ENCODE data around the gene PPP1R13B.

PPP1R13B gene

DNA sequence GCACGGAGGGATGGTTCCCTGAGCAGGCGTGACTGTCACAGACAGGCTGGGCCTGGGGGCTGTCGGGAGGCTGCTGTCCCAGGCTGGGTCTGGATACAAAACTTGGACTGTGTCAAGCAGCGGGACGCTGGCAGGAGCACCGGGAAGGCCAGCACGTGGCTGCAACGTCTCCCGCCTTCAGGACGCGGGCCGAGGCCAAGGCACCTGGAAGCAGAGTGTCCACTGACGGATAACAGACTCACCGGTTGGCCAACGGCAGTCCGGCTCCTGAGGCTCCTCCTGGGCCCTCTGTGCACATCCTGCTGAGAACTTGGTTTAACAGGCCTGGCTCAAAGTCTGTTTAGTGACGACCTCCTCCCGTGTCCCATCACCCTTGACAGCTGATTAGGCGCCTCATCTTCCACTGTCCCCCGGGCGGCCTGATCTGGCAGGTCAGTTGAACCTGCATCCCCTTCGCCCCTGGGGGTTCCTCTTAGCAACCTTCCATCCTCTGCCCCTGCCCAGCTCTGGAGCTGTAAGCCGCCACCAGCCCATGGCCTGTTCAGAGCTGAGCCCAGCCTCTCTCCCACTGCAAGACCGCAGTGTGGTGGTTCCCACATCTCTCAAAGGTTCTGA, 134.6 kb downstream of the PPP1R13B start:
- no peak overlapping the region for H3K4me3 ChIP-seq (ENCODE audit: low read length)
- TF ChIP-seq, protein P1, sequence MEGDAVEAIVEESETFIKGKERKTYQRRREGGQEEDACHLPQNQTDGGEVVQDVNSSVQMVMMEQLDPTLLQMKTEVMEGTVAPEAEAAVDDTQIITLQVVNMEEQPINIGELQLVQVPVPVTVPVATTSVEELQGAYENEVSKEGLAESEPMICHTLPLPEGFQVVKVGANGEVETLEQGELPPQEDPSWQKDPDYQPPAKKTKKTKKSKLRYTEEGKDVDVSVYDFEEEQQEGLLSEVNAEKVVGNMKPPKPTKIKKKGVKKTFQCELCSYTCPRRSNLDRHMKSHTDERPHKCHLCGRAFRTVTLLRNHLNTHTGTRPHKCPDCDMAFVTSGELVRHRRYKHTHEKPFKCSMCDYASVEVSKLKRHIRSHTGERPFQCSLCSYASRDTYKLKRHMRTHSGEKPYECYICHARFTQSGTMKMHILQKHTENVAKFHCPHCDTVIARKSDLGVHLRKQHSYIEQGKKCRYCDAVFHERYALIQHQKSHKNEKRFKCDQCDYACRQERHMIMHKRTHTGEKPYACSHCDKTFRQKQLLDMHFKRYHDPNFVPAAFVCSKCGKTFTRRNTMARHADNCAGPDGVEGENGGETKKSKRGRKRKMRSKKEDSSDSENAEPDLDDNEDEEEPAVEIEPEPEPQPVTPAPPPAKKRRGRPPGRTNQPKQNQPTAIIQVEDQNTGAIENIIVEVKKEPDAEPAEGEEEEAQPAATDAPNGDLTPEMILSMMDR (IDR thresholded peaks at IDR 0.05; ENCODE audit: insufficient read depth, low read depth, low read length, missing control alignments), result no peak
- DNase-seq (ENCODE audit: low read depth), result peak; percentile 32

DNA sequence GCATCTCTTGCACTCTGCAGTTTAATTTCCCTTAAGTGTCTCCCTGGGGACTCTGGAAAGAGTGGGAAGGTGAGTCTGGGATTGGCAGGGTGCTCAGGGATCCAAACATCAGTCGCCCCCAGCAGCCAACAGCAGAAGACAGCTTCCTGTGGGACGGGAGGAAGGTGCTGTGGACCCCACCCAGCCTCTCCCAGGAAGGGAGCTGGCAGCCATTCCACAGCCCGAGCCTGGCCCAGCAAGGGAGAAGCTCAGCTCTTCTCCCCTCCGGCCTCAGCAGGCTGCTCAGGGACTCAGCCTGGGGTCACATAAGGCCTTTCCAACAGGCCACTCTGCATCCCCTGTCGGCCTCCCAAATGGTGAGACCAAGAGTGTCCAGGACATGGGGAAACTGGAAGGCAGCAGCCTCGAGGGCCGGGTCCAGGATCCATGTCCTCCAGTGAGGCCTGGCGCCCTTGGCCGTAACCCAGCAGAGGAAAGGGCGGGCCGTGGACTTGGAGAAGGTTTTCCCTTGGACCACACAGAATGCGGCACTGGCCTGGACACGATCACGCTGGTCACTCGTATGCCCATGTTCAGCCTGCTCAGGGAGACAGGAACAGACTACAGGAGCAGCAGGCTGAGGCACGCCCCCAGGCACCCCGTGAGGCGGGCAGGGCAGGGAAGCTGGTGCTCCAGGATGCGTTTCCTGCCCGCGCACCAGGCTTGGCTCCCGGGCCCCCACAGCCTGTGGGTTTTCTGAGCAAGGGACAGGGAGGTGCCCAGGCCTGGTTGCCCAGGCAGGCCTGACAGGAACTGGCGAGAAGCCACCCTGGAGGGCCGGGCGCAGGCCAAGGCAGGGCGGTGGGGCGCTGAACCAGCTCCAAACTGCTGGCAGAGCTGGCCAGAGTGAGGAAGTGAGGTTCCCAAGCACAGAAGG, 135.6 kb downstream of the PPP1R13B start:
- DNase-seq (ENCODE audit: low read depth), result peak; percentile 84
- H3K4me3 ChIP-seq (ENCODE audit: low read length), result no peak overlapping the region
- TF ChIP-seq, protein P1 (IDR thresholded peaks at IDR 0.05; ENCODE audit: insufficient read depth, low read depth, low read length, missing control alignments), result no peak

DNA sequence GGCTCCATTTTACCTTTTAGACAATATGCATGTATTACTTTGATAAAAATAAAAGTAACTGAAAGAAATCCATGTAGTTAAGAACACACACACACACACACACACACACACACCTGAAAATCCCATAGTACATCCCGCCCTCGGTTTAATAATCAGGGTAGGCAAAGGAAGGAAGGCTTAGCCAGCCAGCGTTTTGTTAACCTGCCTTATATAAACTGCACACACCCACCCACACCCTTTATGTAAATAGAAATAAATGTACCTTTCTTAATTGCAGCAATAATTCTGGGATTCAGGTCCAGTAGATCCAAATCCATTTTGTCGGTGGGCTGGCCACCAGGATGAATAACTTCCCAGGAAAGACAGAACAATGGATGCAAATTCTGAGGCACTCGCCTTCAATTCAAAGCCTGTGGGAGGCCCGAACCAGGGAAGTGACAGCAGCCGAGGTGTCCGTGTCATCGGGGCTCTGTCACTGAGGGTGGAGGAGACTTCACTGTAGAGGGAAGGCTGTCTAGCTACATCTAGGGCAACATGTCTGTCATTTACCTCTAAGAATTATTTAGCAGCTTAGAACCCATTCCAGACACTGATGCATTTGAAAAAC, 136.5 kb downstream of the PPP1R13B start:
- DNase-seq (ENCODE audit: low read depth), result peak; percentile 39
- TF ChIP-seq, protein P1 (IDR thresholded peaks at IDR 0.05; ENCODE audit: insufficient read depth, low read depth, low read length, missing control alignments), result no peak
- no peak overlapping the region for H3K4me3 ChIP-seq (ENCODE audit: low read length)

DNA sequence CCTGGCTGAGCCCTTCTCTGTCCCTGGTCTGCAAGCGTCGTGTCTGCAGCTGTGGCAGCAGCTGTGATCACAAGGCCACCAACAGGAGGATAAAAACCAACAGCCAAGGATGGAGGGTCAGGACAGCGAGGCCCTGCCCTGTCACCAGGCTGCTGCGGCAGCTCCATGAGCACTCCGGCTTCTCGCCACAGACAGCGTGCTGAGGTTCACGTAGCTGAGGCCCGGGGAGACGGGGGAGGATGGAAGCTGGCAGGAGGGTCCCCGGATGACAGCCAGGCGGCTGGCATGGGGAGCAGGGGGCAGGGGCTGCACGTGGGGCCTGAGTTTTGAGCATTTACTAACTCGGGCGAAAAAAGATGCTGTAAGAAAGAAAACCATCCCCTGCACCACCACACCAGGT, 137.6 kb downstream of the PPP1R13B start:
- no peak overlapping the region for H3K4me3 ChIP-seq (ENCODE audit: low read length)
- TF ChIP-seq, protein P1 (IDR thresholded peaks at IDR 0.05; ENCODE audit: insufficient read depth, low read depth, low read length, missing control alignments), result no peak
- DNase-seq (ENCODE audit: low read depth), result no peak

DNA sequence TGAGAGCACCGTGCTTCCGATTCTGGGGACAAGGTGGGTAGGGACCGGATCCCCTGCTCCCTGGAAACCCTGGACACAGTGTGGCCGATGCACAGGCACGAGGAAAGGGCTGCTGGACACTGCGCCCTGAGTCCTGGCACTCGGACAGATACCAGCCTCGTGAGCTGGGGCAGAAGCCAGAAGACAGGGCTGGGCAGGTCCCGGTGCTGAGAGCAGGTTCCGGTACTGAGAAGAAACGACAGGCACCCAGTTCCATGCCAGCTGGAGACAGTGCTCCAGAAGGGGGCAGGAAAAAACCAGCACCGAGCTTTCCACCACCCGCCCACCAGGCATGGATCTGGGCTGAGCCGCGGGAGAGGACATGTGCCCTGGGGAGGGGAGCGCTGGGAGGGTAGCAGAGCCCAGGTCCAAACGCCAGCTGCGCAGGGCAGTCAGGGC, 138.6 kb downstream of the PPP1R13B start:
- TF ChIP-seq, protein P1 (IDR thresholded peaks at IDR 0.05; ENCODE audit: insufficient read depth, low read depth, low read length, missing control alignments), result no peak
- no peak overlapping the region for H3K4me3 ChIP-seq (ENCODE audit: low read length)
- no peak for DNase-seq (ENCODE audit: low read depth)

DNA sequence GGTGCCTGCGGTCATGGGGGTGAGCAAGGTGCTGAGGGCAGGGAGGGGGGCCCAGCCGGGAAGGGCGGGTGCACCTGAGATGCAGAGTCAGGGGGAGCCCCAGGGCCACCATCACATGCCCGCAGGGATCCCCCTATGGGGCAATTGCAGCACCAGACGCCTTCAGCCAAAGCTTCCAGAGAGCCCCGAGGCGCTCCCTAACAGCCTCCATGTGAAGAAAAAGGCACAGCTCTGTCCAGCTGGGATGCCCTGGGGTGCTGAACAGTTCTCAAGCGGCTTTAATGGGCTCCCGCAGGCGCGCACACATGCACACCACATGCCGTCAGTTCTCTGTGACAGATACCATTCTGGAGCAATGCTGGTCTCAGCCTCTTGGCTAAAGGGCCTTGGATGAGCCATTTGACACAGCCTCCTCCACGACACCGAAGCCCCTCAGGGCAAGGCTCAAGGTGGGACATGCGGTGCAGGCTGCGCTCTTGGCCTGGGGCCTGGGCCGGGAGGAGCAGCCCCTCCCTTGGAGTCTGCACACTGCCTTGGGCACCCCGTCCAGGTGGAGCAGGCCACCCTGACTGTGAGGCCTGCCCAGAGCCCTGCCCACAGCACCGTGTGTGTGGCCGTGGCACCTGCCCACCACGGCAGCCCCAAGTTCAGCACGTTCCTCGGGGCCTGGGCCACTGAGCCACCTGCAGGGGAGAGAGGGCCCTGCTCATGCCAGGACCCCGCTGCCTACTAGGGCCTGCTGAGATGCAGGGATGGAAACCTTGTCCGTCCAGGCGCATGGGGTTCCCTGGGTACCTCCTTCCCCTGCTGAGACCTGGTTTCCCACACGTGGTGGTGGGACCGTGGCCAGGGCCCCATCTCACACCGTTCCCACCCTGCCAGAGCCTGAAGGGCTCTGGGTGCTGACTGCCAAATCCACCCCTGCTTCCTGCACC, 139.8 kb downstream of the PPP1R13B start:
- no peak overlapping the region for H3K4me3 ChIP-seq (ENCODE audit: low read length)
- TF ChIP-seq, protein P1 (IDR thresholded peaks at IDR 0.05; ENCODE audit: insufficient read depth, low read depth, low read length, missing control alignments), result no peak
- no peak for DNase-seq (ENCODE audit: low read depth)

All from epithelial cell of esophagus (primary cell).